OCI-LY1 (cell line): ENCODE results near the gene PPFIA1.
A peak's percentile ranks its signal among the peaks of the same experiment; 100 is the strongest.

Source experiments
- H2AFZ ChIP-seq: fragments of 200-600 bp; sonication (generic), shearing (Covaris generic); 2 replicates; pipeline ENCODE4 v1.6.0; 2014; ENCODE audit warnings: antibody characterized with exemption, mild to moderate bottlenecking, low read length
- H3F3A ChIP-seq: fragments of 200-600 bp; sonication (generic), shearing (Covaris generic); 2 replicates; pipeline ENCODE4 v1.6.0; 2014; ENCODE audit warnings: mild to moderate bottlenecking, antibody characterized with exemption, low read length, moderate library complexity; ENCODE audit not compliant: insufficient read depth
- H3K27ac ChIP-seq: fragments of 200-600 bp; sonication (generic); 2 replicates; pipeline ENCODE4 v1.5.1; 2014; ENCODE audit warnings: low read length, mixed run types, mild to moderate bottlenecking, low read depth; ENCODE audit not compliant: poor library complexity, severe bottlenecking
- H3K27me3 ChIP-seq: fragments of 200-600 bp; sonication (generic); 2 replicates; pipeline ENCODE4 v1.6.0; 2014; ENCODE audit warnings: antibody characterized with exemption, mild to moderate bottlenecking, low read length, moderate library complexity; ENCODE audit not compliant: insufficient read depth
- H3K36me3 ChIP-seq: fragments of 200-600 bp; sonication (generic); 2 replicates; pipeline ENCODE4 v1.6.1; 2014; ENCODE audit warnings: mild to moderate bottlenecking, antibody characterized with exemption, low read length, moderate library complexity, mixed read lengths; ENCODE audit not compliant: insufficient read depth
- H3K4me1 ChIP-seq: fragments of 200-600 bp; sonication (generic); 2 replicates; pipeline ENCODE4 v1.5.1; 2014; ENCODE audit warnings: mild to moderate bottlenecking, low read length, moderate library complexity; ENCODE audit not compliant: insufficient read depth, severe bottlenecking
- H3K4me2 ChIP-seq: fragments of 200-600 bp; sonication (generic), shearing (Covaris generic); 2 replicates; pipeline ENCODE4 v1.6.1; 2014; ENCODE audit warnings: low read length
- H3K4me3 ChIP-seq: fragments of 200-600 bp; sonication (generic); 2 replicates; pipeline ENCODE4 v1.5.1; 2014; ENCODE audit warnings: low read length, low read depth, mild to moderate bottlenecking, mixed read lengths; ENCODE audit not compliant: poor library complexity, severe bottlenecking
- H3K79me2 ChIP-seq: fragments of 200-600 bp; shearing (Covaris generic); 2 replicates; pipeline ENCODE4 v1.6.1; 2016; ENCODE audit warnings: mixed run types, low read length, mixed read lengths; ENCODE audit not compliant: insufficient read depth
- H3K9ac ChIP-seq: fragments of 200-600 bp; sonication (generic), shearing (Covaris generic); 2 replicates; pipeline ENCODE4 v1.6.1; 2014; ENCODE audit warnings: mild to moderate bottlenecking, low read length, mixed read lengths
- H3K9me2 ChIP-seq: fragments of 200-600 bp; sonication (generic), shearing (Covaris generic); 2 replicates; pipeline ENCODE4 v1.6.1; 2014; ENCODE audit warnings: low read depth, mild to moderate bottlenecking, low read length, mixed read lengths
- H3K9me3 ChIP-seq: fragments of 200-600 bp; shearing (Covaris generic); 2 replicates; pipeline ENCODE4 v1.6.1; 2014; ENCODE audit warnings: low read length, mixed read lengths
- H4K20me1 ChIP-seq: fragments of 200-600 bp; sonication (generic), shearing (Covaris generic); 2 replicates; pipeline ENCODE4 v1.6.0; 2016; ENCODE audit warnings: mild to moderate bottlenecking, low read length; ENCODE audit not compliant: insufficient read depth
- EZH2 ChIP-seq: fragments of 200-600 bp; sonication (generic), shearing (Covaris generic); IDR thresholded peaks from 2 replicates; pipeline ENCODE4 v1.8.0; 2017; ENCODE audit warnings: borderline replicate concordance, mixed run types, mild to moderate bottlenecking, antibody characterized with exemption, low read length, moderate library complexity, mixed read lengths
- TF ChIP-seq, protein P1 (sequence below): fragments of 200-600 bp; sonication (generic), shearing (Covaris generic); IDR thresholded peaks from 2 replicates; pipeline ENCODE4 v1.5.1; 2017; ENCODE audit warnings: mild to moderate bottlenecking, antibody characterized with exemption, low read length, moderate library complexity, mixed read lengths

PPFIA1 gene

GRCh38 chr11:70314730-70315129 lies 44.2 kb downstream of the PPFIA1 start:
- Histone ChIP-seq H4K20me1 (no peaks in the 10 kb centered on the region), H3K79me2 (no peaks in the 10 kb centered on the region), H3K9ac (no peak overlapping the region; the same call in 1 of the 2 replicates)

DNA sequence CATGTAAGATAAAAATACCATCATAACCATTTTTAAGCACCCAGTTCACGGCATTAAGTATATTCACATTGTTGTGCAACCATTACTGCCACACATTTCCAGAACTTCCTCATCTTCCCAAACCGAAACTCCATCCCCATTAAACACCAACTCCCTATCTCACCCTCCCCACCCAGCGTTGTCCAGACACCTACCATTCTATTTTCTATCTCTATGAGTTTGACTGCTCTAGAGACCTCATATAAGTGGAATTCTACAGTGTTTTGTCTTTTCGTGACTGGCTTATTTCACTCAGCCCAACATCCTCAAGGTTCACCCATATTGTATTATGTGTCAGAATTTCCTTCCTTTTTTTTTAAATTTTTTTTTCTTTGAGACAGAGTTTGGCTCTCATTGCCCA lies 45.2 kb downstream of the PPFIA1 start:
- Histone ChIP-seq H3K9me2 (no peaks in the 10 kb centered on the region), H3K4me1 (peaks cover 30% of the 10 kb centered on the region), H3K79me2 (no peaks in the 10 kb centered on the region), H4K20me1 (no peaks in the 10 kb centered on the region), H3K36me3 (peaks cover 10% of the 10 kb centered on the region; the same call in 1 of the 2 replicates), H3K9me3 (no peaks in the 10 kb centered on the region), H3K9ac (no peak overlapping the region), H3K4me2 (no peak overlapping the region), H3K4me3 (no peak overlapping the region), H3K27ac (no peak overlapping the region), H3K27me3 (no peaks in the 10 kb centered on the region), H2AFZ (no peak overlapping the region), H3F3A (no peaks in the 10 kb centered on the region)
- TF ChIP-seq EZH2: no peak
- TF ChIP-seq, protein P1, sequence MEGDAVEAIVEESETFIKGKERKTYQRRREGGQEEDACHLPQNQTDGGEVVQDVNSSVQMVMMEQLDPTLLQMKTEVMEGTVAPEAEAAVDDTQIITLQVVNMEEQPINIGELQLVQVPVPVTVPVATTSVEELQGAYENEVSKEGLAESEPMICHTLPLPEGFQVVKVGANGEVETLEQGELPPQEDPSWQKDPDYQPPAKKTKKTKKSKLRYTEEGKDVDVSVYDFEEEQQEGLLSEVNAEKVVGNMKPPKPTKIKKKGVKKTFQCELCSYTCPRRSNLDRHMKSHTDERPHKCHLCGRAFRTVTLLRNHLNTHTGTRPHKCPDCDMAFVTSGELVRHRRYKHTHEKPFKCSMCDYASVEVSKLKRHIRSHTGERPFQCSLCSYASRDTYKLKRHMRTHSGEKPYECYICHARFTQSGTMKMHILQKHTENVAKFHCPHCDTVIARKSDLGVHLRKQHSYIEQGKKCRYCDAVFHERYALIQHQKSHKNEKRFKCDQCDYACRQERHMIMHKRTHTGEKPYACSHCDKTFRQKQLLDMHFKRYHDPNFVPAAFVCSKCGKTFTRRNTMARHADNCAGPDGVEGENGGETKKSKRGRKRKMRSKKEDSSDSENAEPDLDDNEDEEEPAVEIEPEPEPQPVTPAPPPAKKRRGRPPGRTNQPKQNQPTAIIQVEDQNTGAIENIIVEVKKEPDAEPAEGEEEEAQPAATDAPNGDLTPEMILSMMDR: no peak

More at GRCh38 chr11:70314730-70315129, 44.2 kb downstream of the PPFIA1 start:
- Histone ChIP-seq H3K4me1 (peaks cover 30% of the 10 kb centered on the region), H3F3A (no peaks in the 10 kb centered on the region), H3K27ac (no peak overlapping the region), H3K4me2 (peak overlapping the region; percentile 37; the same call in 1 of the 2 replicates), H3K9me2 (no peaks in the 10 kb centered on the region), H2AFZ (no peak overlapping the region), H3K4me3 (peak overlapping the region; percentile 23), H3K36me3 (peaks cover 7% of the 10 kb centered on the region; the same call in 1 of the 2 replicates), H3K27me3 (no peaks in the 10 kb centered on the region), H3K9me3 (no peaks in the 10 kb centered on the region)
- no peak for TF ChIP-seq EZH2
- TF ChIP-seq, protein P1: no peak

GRCh38 chr11:70317581-70318305 lies 47.3 kb downstream of the PPFIA1 start:
- TF ChIP-seq EZH2: no peak
- H3K9me3 ChIP-seq: no peaks in the 10 kb centered on the region
- peaks cover 20% of the 10 kb centered on the region for H3K4me1 ChIP-seq
- H3K27ac ChIP-seq: no peak overlapping the region
- H3K9ac ChIP-seq: no peak overlapping the region
- no peak overlapping the region for H3K4me2 ChIP-seq
- no peaks in the 10 kb centered on the region for H3F3A ChIP-seq
- peaks cover 10% of the 10 kb centered on the region; the same call in 1 of the 2 replicates for H3K36me3 ChIP-seq
- no peaks in the 10 kb centered on the region for H3K27me3 ChIP-seq
- H2AFZ ChIP-seq: no peak overlapping the region
- no peaks in the 10 kb centered on the region for H3K79me2 ChIP-seq
- no peaks in the 10 kb centered on the region for H4K20me1 ChIP-seq
- H3K9me2 ChIP-seq: no peaks in the 10 kb centered on the region
- H3K4me3 ChIP-seq: no peak overlapping the region
